HFF-Myc (cell line): ENCODE results near the gene CDC27.

ENCODE experiments used
- DNase-seq: peaks from one replicate; pipeline ENCODE4 v3.0.0-alpha.2; 2011; ENCODE audit warnings: low read depth; ENCODE audit errors: extremely low read depth
- H3K4me3 ChIP-seq: replicated peaks from 2 replicates; pipeline ENCODE4 v1.5.1; 2011; ENCODE audit warnings: low read depth, mild to moderate bottlenecking, control low read depth, low read length
- TF ChIP-seq, protein P1 (sequence below): IDR thresholded peaks from 2 replicates; pipeline ENCODE4 v1.5.1; 2012; ENCODE audit warnings: mild to moderate bottlenecking, low read depth, low read length, control low read depth; ENCODE audit errors: missing control alignments

Gene CDC27

DNA sequence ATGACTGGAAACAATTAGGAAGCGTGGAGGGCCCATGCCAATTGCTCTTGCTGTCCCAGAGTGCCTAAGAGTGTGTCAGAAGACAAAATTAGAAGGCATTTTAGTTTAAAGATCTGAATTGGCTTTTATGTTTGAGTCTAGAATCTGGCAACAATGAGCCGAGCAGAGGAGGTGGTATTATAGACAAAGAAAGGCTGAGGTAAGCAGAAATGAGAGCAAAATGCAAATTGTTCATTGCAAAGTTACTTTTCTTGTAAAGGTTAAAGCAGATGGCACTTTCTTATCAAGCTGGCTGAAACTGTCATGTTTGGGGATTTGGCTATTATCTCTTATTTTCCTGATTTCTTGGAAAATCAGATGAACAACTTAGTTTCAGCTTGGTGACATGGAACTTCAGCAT lies 23.4 kb upstream of the CDC27 start:
- no peak overlapping the region for H3K4me3 ChIP-seq
- TF ChIP-seq, protein P1, sequence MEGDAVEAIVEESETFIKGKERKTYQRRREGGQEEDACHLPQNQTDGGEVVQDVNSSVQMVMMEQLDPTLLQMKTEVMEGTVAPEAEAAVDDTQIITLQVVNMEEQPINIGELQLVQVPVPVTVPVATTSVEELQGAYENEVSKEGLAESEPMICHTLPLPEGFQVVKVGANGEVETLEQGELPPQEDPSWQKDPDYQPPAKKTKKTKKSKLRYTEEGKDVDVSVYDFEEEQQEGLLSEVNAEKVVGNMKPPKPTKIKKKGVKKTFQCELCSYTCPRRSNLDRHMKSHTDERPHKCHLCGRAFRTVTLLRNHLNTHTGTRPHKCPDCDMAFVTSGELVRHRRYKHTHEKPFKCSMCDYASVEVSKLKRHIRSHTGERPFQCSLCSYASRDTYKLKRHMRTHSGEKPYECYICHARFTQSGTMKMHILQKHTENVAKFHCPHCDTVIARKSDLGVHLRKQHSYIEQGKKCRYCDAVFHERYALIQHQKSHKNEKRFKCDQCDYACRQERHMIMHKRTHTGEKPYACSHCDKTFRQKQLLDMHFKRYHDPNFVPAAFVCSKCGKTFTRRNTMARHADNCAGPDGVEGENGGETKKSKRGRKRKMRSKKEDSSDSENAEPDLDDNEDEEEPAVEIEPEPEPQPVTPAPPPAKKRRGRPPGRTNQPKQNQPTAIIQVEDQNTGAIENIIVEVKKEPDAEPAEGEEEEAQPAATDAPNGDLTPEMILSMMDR = no peak
- DNase-seq = no peak

GRCh38 chr17:47210779-47211178 lies 21.7 kb upstream of the CDC27 start:
- TF ChIP-seq, protein P1 = no peak
- no peak for DNase-seq

GRCh38 chr17:47210105-47210504 lies 21.0 kb upstream of the CDC27 start:
- H3K4me3 ChIP-seq = no peak overlapping the region
- DNase-seq = no peak
- TF ChIP-seq, protein P1 = no peak

More at GRCh38 chr17:47210779-47211178, 21.7 kb upstream of the CDC27 start:
- no peak overlapping the region for H3K4me3 ChIP-seq

- H3K4me3 ChIP-seq = no peak overlapping the region
- no peak for DNase-seq
- TF ChIP-seq, protein P1 = no peak
Measured at GRCh38 chr17:47209499-47209898, 20.4 kb upstream of the CDC27 start.

GRCh38 chr17:47208744-47209488 lies 19.8 kb upstream of the CDC27 start, which contains the start of gene MYL4:
TSS of gene MYL4 (plus strand) at chr17:47209348. CDS start at chr17:47209423, 75 bp downstream.
- TF ChIP-seq, protein P1 = no peak
- no peak for DNase-seq
- H3K4me3 ChIP-seq = no peak within 1 kb of the TSS

GRCh38 chr17:47207143-47208067 lies 18.3 kb upstream of the CDC27 start:
- no peak overlapping the region for H3K4me3 ChIP-seq
- no peak for DNase-seq
- TF ChIP-seq, protein P1 = no peak
